ENCODE data around the gene IL12RB2. TPM values are rescaled to one million over a fixed set of nuclear protein-coding genes. Genes with fewer than 3 reads are reported as not detected.

Gene IL12RB2
- total RNA-seq, 1 donor from 2014 or later: not detected

DNA sequence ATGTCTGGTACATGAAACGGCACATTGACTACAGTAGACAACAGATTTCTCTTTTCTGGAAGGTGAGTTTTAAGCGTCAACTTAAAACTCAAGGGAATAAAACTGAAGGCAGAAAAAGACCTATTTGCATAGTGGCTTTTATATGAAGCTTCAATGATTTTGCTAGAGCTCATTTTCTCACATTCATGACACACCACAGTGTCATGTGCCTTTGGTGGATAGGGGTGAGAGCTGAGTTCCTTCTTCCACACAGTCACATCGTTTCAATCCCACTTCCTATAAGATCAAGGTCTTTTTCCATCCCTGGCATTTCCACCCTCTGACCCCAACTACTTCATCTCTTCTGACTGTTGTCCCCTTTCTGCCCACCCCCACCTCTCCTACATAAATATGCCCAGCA is 31.0 kb downstream of the IL12RB2 start:
- H3K9me3 Mint-ChIP-seq (ENCODE audit: unreplicated experiment): no peaks in the 10 kb centered on the region

DNA sequence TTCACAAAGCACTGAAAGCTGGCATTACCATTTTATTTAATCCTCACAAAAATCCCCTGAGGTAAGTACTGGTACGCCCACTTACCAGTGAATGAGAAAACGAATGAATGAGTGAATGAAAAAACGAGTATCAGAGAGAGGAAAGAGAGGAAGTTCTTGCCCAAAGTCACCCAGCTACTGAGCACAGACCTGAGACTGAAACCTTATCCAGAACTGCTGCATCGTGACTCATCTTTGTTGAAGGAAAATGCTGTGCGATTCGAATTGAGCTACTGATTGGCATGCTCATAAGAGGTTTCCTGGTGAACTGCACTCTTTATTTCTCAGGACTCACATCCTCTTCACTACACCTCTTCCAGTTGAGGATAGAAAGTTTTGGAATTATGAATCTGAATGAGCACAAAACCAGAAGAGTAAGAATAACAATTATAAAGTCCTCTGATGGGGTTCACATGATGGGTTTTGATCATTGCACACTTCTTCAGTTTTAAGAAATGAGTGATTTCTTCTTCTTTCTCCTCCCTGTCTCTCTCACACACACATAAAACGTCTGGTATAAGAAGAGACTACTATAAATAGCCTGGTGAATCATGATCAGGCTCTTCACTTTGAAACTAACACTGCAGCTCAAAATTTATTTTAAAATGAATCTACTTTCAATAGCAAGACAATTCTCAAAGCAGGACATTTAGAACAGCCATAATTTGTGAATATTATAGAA is 32.1 kb downstream of the IL12RB2 start:
- Mint-ChIP-seq H3K27me3 (ENCODE audit: unreplicated experiment) (peaks cover 3% of the 10 kb centered on the region), H3K4me1 (ENCODE audit: unreplicated experiment) (peaks cover 20% of the 10 kb centered on the region), H3K36me3 (ENCODE audit: unreplicated experiment) (no peaks in the 10 kb centered on the region), H3K27ac (ENCODE audit: unreplicated experiment) (peak overlapping the region; percentile 69), H3K9me3 (ENCODE audit: unreplicated experiment) (no peaks in the 10 kb centered on the region), H3K4me3 (ENCODE audit: unreplicated experiment) (no peak overlapping the region)
- TF ChIP-seq, protein P1, sequence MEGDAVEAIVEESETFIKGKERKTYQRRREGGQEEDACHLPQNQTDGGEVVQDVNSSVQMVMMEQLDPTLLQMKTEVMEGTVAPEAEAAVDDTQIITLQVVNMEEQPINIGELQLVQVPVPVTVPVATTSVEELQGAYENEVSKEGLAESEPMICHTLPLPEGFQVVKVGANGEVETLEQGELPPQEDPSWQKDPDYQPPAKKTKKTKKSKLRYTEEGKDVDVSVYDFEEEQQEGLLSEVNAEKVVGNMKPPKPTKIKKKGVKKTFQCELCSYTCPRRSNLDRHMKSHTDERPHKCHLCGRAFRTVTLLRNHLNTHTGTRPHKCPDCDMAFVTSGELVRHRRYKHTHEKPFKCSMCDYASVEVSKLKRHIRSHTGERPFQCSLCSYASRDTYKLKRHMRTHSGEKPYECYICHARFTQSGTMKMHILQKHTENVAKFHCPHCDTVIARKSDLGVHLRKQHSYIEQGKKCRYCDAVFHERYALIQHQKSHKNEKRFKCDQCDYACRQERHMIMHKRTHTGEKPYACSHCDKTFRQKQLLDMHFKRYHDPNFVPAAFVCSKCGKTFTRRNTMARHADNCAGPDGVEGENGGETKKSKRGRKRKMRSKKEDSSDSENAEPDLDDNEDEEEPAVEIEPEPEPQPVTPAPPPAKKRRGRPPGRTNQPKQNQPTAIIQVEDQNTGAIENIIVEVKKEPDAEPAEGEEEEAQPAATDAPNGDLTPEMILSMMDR (IDR thresholded peaks at IDR 0.05): no peak
- DNase-seq (ENCODE audit: extremely low spot score, unreplicated experiment): no peak

More for the DNA sequence above, 31.0 kb downstream of the IL12RB2 start:
- H3K27ac Mint-ChIP-seq (ENCODE audit: unreplicated experiment): no peak overlapping the region
- H3K27me3 Mint-ChIP-seq (ENCODE audit: unreplicated experiment): no peaks in the 10 kb centered on the region
- no peaks in the 10 kb centered on the region for H3K36me3 Mint-ChIP-seq (ENCODE audit: unreplicated experiment)
- peaks cover 20% of the 10 kb centered on the region for H3K4me1 Mint-ChIP-seq (ENCODE audit: unreplicated experiment)
- H3K4me3 Mint-ChIP-seq (ENCODE audit: unreplicated experiment): no peak overlapping the region
- TF ChIP-seq, protein P1 (IDR thresholded peaks at IDR 0.05): no peak
- no peak for DNase-seq (ENCODE audit: extremely low spot score, unreplicated experiment)

DNA sequence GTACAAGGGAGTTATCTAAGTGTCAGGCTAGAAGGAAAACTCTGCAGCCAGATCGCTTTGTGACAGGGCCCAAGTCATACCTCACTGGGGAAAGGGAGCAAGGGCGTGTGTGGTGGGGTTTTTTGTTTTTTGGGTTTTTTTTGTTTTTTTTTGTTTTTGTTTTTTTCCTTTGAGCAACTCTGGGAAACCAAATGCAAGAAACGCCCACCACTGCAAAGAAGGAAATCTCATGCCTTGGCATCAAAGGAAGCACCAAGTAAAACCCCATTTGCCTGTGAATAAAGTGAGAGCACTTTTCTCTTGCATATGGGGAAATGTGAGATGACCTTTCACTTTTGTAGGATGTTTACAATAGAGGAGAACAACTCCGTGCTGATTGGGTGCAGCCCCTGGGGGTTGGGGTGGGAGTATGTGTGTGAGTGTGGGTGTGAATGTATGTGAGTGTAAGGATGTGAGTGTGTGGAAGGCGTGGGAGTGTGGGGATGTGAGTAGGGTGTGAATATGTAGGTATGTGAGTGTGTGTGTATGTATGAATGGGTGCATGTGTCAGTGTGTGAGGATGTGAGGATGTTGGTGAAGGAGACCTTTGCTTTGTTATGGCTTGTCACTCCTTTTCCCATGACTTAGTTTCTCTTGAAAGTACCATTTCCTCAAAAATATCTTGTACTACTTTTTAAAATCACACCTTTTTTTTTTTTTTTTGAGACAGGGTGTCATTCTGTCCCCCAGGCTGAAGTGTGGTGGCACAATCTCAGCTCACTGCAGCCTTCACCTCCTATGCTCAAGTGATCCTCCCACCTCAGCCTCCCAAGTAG is 34.6 kb downstream of the IL12RB2 start:
- no peak for DNase-seq (ENCODE audit: extremely low spot score, unreplicated experiment)
- H3K27ac Mint-ChIP-seq (ENCODE audit: unreplicated experiment): no peak overlapping the region
- no peaks in the 10 kb centered on the region for H3K9me3 Mint-ChIP-seq (ENCODE audit: unreplicated experiment)
- H3K36me3 Mint-ChIP-seq (ENCODE audit: unreplicated experiment): no peaks in the 10 kb centered on the region
- peaks cover 11% of the 10 kb centered on the region for H3K27me3 Mint-ChIP-seq (ENCODE audit: unreplicated experiment)
- TF ChIP-seq, protein P1 (IDR thresholded peaks at IDR 0.05): no peak
- no peak overlapping the region for H3K4me3 Mint-ChIP-seq (ENCODE audit: unreplicated experiment)
- peaks cover 20% of the 10 kb centered on the region for H3K4me1 Mint-ChIP-seq (ENCODE audit: unreplicated experiment)

DNA sequence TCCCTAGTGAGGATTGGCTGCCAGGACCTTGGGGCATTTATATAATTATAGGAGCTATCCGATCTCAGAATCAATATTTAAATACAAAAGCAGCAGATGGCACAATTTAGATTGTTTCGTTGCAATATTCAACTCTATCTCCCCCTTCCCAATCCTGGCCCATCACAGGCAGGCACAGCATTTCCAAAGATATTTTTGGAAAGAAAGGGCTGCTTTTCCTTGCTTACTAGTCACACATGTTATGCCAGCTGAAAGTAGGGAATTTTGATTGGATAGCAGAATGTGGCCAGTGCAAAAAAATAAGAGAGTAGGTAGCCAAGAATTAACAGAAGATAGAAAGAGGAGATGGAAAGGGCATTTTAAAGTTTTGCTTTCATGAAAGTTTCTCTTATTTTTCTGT is 37.9 kb downstream of the IL12RB2 start:
- no peak for DNase-seq (ENCODE audit: extremely low spot score, unreplicated experiment)
- Mint-ChIP-seq H3K9me3 (ENCODE audit: unreplicated experiment) (no peaks in the 10 kb centered on the region), H3K27me3 (ENCODE audit: unreplicated experiment) (peaks cover 15% of the 10 kb centered on the region), H3K4me3 (ENCODE audit: unreplicated experiment) (no peak overlapping the region), H3K36me3 (ENCODE audit: unreplicated experiment) (no peaks in the 10 kb centered on the region), H3K27ac (ENCODE audit: unreplicated experiment) (no peak overlapping the region), H3K4me1 (ENCODE audit: unreplicated experiment) (peaks cover 7% of the 10 kb centered on the region)
- TF ChIP-seq, protein P1 (IDR thresholded peaks at IDR 0.05): no peak

DNA sequence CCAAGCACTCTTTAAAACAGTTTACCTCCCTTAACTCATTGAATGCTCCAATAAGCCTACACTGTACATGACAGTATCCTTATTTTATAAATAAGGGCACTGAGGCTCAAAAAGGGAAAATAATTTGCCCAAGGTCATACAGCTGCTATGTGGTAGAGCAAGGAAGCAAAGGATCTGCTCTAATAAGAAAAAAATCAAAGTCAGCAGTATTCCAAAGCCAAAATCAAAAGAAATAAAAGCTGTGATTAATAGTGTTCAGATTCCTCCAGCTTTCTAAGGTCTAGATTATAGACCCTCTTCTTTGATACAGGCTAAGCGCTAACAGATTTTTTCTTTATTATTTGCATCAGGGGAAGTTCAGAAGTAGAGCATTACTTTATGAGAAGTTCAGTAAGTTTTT is 39.3 kb downstream of the IL12RB2 start:
- H3K4me1 Mint-ChIP-seq (ENCODE audit: unreplicated experiment): peaks cover 5% of the 10 kb centered on the region
- no peaks in the 10 kb centered on the region for H3K9me3 Mint-ChIP-seq (ENCODE audit: unreplicated experiment)
- H3K27ac Mint-ChIP-seq (ENCODE audit: unreplicated experiment): no peak overlapping the region
- H3K36me3 Mint-ChIP-seq (ENCODE audit: unreplicated experiment): no peaks in the 10 kb centered on the region
- DNase-seq (ENCODE audit: extremely low spot score, unreplicated experiment): no peak
- H3K27me3 Mint-ChIP-seq (ENCODE audit: unreplicated experiment): peaks cover 15% of the 10 kb centered on the region
- TF ChIP-seq, protein P1 (IDR thresholded peaks at IDR 0.05): no peak
- H3K4me3 Mint-ChIP-seq (ENCODE audit: unreplicated experiment): no peak overlapping the region

Measured in osteocyte (in vitro differentiated cells).